GM21528 (cell line): Measurements from ENCODE around the gene PRKD1.
"Not testable (repeated sequence)": the region's sequence is repeated elsewhere in the genome, so short reads cannot be mapped to it uniquely, and the experiment has no call there.

Experiments
- ATAC-seq: cut with Tn5 transposase; IDR thresholded peaks from one replicate; pipeline ENCODE4 v1.9.1; 2021; ENCODE audit warnings: mild to moderate bottlenecking, moderate library complexity; ENCODE audit not compliant: unreplicated experiment, low FRiP score

The PRKD1 gene

DNA sequence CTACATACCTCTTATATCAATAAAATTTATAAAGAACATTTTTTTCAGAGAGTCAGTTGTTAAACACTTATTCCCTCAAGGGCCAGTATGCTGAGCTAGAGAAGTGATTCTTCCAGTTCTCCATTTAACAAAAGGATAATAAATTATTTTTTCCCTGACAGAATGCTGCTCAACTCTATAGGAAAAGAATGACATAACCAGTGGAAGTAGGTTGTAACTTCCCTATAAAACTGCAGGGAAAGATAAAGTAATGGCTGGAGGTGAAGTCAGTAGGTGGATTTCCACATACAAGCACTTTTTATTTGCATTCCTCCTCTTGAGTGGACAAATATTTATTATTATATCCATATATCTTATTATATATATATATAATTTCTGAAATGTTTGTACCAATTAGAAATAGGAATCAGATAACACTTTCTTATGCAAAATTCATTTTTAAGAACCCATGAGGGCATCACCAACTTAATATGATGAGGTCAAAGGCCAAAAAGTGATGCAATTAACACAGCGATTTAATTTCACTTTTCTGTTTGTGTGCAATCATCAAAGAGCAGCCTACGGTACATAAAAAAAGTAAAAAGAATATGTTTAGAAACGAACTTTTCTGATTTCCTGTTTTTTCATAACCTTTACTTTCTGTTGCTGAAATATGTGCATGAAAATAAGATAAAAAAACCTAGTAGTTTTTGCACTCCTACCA, 175.3 kb downstream of the PRKD1 start:
- no peak for ATAC-seq

DNA sequence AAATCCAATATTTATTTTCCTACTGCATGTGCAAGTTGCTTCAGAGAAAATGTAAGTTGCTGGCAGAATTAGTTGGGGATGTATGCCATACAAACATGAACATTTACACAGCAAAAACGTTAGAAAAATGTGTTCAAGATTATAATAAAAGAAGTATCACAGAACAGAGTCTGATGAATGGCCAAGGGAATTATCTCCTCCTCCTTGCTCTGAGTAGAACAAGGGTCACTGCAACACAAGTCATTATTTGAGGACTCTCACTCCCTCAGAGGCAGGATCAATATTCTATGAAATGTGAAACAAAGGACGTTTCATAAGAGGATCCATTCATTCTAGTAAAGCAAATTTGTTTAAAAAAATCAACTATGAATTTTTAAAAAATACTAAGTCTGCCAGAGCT, 177.8 kb downstream of the PRKD1 start:
- no peak for ATAC-seq

DNA sequence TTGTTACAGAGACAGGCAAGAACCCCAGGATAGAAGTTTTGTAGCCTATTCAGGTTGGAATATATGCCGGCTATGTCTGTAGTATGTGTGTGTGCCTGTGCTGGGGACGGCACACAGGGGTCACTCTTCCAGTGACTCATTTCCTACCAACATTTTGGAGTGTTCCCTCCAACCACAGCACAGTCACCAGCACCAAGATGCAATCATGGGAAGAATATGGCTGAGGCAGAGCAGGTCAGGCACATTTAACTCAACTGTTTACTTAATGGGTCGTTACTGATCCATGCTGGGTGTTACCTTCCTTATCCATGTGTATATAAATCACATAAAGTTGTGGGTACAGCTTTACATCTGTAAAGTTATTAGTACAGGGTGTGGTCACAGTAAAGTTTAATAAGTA, 178.3 kb downstream of the PRKD1 start:
- no peak for ATAC-seq

DNA sequence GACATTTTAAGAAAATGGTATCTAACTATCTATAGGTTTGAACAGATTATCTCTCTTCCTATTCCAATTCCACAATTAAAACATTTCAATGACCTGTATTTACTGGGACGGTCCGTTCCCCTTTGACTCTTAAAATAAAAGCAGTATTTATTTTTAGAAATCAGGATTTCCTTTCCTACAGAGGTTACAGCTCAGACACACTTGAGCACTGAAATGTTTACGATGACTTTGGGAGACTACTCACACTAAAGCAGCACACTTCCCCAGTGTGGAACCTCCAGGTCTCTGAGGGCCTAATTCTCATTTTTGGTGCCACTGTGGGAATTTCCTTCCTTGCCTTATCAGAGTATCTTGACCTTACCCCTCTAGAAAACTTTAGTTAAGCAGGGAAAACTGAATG, 181.8 kb downstream of the PRKD1 start:
- no peak for ATAC-seq

DNA sequence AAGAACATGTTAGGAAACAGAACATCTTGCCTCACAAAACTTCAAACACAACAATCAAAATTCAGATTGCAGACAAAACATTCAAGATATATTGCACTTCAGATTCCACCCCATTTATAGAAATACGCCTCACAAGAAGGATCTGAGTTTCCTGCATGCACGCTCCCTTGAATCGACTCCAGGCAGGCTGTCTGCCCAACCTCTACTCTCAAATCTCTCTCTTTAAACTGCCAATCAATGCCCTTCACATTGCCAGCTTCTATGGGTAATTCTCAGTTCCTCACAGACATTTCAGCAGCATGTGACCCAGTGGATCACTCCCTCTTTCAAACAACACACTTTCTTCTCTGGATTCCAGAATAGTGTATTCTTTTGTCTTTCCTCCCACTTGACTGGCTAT, 184.1 kb downstream of the PRKD1 start:
- no peak for ATAC-seq

DNA sequence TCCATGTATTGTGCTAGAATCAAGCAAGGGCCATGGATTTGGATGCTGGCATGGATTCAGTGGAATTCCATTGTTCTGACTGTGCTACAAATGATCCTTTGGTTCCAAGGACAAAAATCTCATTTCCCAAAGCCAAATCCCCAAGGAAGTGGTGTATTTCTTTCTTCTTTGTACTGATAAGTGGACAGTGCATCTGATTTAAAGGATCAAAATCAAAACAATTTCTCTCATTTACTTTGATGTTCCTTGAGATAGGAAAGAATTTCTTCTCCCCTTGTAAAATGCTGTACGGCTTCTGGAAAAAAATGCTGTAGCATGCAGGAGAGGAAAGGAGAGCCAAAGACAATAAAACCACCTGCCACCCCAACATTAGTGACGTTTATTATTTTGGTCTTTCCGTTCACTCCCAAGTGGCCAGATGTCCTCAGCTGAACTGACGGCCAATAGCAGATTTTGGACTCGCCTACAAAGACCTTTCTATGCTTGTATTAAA, 185.7 kb downstream of the PRKD1 start:
- ATAC-seq = no peak

DNA sequence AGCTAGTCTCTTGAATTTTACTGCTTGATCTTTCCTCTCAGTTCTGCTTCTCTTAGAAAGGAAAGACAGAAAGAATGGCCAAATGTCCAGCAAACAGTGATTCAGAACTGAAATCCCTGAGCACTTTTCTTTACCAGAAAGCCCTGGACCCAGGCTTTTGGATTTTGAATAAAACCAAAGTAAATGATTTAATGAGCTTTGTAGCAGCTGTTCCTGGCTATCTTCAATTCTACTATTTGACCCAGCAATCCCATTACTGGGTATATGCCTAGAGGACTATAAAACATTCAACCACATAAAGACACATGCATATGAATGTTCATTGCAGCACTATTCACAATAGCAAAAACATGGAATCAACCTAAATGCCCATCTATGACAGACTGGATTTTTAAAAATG, 187.2 kb downstream of the PRKD1 start:
- ATAC-seq = no peak

DNA sequence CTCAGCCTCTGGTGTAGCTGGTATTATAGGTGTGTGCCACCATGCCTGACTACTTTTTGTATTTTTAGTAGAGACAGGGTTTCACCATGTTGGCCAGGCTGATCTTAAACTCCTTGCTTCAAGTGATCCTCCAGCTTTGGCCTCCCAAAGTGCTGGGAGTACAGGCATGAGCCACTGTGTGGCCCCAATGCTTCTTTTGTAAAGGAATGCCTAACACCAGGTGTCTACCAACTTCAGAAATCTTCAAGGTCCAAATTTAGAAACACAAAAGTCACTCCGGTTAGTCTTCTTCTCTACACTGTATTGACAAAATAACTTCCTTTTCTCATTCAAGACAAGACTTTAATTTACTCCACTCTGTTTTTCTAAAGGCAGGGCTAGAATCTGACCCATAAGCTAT, 188.7 kb downstream of the PRKD1 start:
- no peak for ATAC-seq

DNA sequence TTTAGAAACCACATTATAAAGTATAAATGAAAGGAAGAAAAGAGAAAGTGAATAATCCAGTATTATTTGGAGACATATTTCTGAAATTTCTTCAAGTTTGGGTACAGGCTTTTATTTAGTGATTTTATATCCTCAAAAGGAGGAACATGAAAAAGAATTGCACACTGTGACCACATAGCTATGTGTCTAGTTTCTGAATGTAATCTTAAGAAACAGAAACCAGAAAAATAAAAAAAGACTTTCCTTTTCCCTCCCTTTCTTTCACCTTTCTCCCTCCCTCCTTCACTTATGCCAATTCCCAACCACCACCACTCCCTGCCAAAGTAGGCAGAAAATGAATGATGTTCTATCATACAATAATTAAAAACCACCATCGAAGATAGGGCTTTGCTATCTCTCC, 189.6 kb downstream of the PRKD1 start:
- no peak for ATAC-seq

DNA sequence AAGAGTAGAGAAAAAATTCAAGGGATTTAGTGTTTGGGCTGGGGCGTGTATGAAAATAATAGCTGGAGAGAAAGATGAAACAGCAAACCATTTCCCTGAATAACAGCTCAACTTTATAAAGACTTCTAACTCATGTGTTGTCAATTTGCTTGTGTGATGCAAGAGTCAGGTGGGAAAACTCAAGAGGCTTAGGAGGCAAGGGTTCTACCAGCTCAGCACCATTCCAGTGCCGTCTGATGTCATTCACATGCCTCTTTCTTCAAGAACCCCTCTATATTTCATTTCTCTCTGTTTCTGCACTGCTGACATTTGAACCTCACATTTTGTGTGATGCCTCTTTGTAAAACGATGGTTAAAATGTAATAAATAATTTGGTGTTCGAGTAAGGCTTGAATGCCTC, 192.2 kb downstream of the PRKD1 start:
- no peak for ATAC-seq

DNA sequence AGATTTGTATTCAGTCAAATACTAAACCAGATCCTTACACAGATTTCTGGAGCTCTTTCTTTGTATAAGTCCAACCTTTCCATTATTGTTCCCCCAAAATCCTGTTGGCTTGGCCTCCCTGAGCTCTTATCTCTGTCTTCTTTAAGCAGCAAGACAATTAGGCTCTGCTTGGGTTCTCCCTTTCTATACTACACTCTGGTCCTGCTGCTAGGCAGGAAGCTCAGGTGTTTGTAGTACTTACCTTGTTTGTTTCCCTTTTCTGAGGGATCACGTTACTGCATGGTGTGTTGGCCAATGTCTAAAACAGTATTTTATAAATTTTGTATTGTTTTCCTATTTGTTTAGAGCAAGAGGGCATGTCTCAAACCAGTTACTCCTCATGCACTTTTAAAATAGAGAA, 192.9 kb downstream of the PRKD1 start:
- ATAC-seq = no peak

DNA sequence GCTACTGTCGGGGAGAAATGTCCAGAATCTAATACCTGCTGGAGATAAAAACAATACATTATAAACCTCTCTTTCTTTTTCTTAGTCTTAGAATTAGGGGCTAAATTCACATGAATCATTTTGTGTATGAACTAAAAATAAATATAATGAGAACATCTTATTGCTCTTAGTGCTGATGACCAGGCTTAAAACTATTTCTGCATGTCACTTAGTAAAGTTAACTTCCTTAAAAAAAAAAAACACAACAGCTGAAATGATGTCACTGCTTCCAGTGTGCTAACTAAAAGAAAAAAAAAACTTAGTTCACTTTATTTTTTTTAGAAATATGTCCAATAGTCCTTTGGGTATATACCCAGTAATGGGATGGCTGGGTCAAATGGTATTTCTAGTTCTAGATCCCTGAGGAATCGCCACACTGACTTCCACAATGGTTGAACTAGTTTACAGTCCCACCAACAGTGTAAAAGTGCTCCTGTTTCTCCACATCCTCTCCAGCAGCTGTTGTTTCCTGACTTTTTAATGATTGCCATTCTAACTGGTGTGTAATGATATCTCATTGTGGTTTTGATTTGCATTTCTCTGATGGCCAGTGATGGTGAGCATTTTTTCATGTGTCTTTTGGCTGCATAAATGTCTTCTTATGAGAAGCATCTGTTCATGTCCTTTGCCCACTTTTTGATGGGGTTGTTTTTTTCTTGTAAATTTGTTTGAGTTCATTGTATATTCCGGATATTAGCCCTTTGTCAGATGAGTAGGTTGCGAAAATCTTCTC, 200.9 kb downstream of the PRKD1 start:
- not testable (repeated sequence) for ATAC-seq

DNA sequence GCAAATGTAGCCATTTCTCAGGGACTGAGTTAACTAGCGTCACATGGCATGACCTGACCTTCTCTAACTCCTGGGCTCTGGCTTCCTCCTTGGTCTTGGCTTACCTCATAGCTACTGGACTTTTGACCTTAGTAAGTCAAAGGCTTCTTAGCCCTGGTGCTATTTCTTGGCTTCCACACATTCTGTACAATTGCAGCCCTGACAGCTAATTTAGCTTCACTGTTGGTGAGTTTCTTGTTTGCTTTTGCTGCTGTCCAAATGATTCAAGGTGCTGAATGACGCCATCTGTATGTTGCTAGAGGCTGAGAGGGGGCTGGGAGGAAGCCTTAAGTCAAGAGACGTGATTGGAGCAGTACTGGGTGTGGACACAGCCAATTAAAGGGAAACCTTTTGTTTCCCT, 202.7 kb downstream of the PRKD1 start:
- no peak for ATAC-seq

DNA sequence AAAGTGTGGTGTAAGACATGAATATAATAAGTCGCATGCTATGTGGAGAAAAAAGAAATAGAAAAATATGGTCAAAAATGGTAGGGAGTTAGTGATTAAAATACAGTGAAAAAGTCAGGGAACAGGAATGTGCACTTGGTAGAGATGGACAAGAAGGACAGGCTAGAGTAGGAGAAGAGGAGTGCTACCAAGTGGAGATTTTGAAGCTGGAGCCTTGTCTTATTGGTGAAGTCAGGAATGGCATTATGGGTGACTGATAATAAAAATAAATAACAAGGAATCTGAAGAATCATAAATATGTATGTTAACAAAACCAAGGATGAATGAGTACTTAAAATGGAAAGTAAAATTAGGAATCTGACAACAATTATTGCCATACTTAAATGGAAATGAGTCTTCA, 204.8 kb downstream of the PRKD1 start:
- no peak for ATAC-seq

DNA sequence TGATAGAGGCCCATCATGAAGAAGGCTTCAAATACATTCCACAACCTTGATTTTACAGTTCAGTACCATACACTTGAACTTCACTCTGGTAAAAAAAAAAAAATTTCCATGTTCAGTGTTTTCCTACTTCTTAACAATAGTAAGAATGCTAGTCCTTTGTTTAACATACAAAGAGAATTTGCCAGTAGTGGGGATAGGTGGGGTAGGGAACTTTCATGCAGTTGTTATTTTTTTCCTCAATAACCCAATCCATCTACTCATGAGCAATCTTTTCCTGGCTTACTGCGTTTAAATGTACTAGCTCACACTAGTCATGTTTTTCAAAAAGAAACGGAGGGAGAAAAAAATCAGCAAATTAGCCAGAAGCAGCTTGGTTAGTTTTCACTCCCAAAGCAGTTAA, 206.1 kb downstream of the PRKD1 start:
- no peak for ATAC-seq

DNA sequence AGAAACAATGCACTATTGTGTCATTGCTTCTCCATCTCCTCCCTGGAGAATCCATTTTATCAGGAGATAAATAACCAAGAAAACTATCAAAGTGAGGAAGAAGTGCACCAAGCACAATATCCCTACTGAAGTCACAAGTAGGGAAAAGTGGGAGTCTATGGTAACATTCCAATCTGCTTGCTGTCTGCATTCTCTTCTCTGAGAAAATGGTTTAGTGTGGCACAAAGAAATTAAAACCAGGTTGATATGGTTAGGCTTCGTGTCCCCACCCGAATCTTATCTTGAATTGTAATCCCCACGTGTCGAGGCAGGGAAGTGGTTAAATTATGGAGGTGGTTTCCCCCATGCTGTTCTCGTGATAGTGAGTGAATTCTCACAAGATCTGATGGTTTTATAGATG, 209.7 kb downstream of the PRKD1 start:
- ATAC-seq = no peak

DNA sequence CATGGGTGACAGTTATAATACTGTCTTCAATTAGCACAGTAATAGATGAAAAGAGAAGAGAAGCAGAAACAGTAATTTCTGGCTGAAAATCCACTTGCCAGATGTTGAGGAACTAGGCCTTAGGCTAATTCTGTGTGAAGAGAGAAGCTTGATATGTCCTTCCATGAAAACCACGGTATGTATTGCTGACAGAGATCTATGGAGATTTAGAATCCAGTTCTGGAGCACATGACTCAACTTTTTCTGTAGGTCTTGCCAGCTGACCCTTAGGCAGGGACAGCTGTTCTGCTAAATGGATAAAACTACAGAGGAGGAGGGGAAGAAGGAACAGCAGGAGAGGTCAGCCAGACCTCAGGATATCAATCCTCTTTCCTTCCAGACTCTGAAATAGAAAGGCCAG, 211.5 kb downstream of the PRKD1 start:
- no peak for ATAC-seq

DNA sequence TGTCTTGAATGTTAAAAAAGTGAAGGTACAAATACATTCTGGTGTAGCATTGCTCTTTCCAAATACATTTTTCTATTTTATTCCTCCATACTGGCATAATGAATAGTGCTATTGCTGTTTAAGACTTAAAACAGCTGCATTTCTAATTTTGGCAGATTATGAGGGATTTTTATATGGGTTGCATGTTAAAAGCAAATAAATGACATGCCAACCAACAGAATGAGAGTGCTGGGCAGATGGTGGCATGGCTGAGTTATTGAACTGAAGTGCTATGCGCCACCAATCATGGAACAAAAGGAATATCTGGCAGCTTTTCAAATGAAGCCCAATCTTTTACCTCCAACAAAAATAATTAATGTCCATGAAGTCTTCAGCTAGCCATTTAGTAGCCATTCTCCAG, 215.0 kb downstream of the PRKD1 start:
- ATAC-seq = no peak

DNA sequence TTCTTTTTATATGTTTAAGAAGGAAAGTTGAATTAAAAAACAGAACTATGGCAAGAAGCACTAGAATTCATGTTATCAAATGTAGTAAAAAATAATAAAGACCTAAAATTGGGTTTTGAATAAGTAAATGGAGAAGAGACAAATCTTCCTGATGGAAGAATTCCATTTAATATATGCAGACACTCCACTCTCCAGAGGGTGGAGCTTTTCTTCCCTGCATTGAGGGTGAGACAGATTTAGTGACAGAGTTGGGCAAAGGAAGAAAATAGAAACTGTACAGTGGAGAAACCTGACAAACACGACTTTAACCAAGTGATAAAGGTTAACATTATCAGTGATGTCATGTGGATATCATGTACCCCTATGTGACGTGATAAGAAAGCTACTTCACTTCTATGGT, 217.6 kb downstream of the PRKD1 start:
- ATAC-seq = no peak

DNA sequence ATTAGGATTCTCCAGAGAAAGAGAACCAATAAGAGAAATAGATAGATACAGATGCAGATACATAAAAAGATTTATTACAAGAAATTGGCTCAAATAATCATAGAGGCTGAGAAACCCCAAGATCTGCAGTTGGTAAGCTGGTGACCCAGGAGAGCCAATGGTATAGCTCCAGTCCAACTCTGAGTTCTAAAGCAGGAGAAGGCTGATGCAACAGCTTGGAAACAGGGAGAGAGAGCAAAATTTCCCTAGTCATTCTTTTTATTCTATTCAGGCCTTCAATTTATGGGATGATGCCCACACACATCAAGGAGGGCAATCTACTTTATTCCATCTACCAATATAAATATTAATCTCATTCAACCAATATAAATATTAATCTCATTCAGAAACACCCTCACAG, 218.2 kb downstream of the PRKD1 start:
- ATAC-seq = no peak

DNA sequence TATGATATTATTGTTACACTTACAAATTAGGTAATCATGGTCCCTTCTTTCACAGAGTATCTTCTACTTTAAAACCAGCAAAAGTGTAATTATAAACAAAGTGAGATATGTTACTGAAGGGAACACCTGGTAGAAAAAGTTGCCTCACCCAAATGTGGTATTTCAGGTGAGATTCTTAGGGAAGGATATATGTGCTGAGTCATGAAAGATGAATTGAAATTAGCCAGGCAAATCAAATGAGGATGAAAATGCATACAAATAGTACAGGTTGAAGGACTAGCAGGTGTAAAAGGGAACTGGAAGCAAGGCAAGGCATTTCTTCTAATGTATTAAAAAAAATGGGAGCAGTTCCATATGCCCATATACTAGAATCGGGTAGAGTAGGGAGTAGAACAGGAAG, 220.9 kb downstream of the PRKD1 start:
- ATAC-seq = no peak

DNA sequence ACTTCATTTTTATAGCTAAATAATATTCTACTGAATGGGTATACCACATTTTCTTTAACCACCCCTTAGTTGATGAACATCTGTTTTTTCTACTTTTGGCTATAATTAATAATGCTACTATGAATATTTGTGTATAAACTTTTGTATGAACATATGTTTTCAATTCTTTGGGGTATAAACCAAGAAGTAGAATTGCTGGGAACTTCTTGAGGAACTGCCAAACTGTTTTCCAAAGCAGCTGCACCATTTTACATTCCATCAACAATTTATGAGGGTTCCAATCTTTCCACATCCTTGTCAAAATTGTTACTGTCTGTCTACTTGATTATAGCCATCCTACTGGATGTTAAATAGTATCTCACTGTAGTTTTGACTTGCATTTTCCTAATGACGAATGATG, 221.8 kb downstream of the PRKD1 start:
- no peak for ATAC-seq
